H9 (cell line): ENCODE data around the gene OR2T35. TPM values are rescaled to one million over a fixed set of nuclear protein-coding genes. Genes with fewer than 3 reads are reported as not detected.

Experiments
- DNase-seq: peaks from one replicate; pipeline ENCODE4 v3.0.0-alpha.2; 2017
- H2AFZ ChIP-seq: one replicate; pipeline ENCODE4 v1.6.1; 2013; ENCODE audit warnings: mild to moderate bottlenecking, low read length, control low read depth, moderate library complexity
- H2AK5ac ChIP-seq: 2 replicates; pipeline ENCODE4 v1.6.1; 2013; ENCODE audit warnings: low read length, control low read depth, mixed read lengths; ENCODE audit not compliant: insufficient read length
- H2BK120ac ChIP-seq: one replicate; pipeline ENCODE4 v1.6.1; 2013; ENCODE audit warnings: low read depth, mild to moderate bottlenecking, low read length, control low read depth, inconsistent platforms; ENCODE audit not compliant: poor library complexity, severe bottlenecking
- H2BK12ac ChIP-seq: 2 replicates; pipeline ENCODE4 v1.6.1; 2013; ENCODE audit warnings: low read length, control low read depth, mixed read lengths, low read depth; ENCODE audit not compliant: insufficient read length
- H2BK15ac ChIP-seq: 2 replicates; pipeline ENCODE4 v1.6.1; 2013; ENCODE audit warnings: low read depth, low read length, control low read depth
- H2BK20ac ChIP-seq: one replicate; pipeline ENCODE4 v1.6.1; 2013; ENCODE audit warnings: low read depth, mild to moderate bottlenecking, low read length, control low read depth, inconsistent platforms; ENCODE audit not compliant: poor library complexity, severe bottlenecking
- H2BK5ac ChIP-seq: 2 replicates; pipeline ENCODE4 v1.6.1; 2013; ENCODE audit warnings: low read length, control low read depth, mixed read lengths; ENCODE audit not compliant: insufficient read length
- H3K14ac ChIP-seq: 2 replicates; pipeline ENCODE4 v1.6.1; 2013; ENCODE audit warnings: low read length, control low read depth; ENCODE audit not compliant: insufficient read depth
- H3K18ac ChIP-seq: 2 replicates; pipeline ENCODE4 v1.6.1; 2013; ENCODE audit warnings: low read depth, mild to moderate bottlenecking, mixed read lengths, low read length, control low read depth; ENCODE audit not compliant: insufficient read length
- H3K23ac ChIP-seq: 2 replicates; pipeline ENCODE4 v1.6.1; 2013; ENCODE audit warnings: low read length, control low read depth, mixed read lengths, low read depth; ENCODE audit not compliant: insufficient read length
- H3K23me2 ChIP-seq: 2 replicates; pipeline ENCODE4 v1.6.1; 2013; ENCODE audit warnings: low read depth, mild to moderate bottlenecking, mixed read lengths, low read length, control low read depth; ENCODE audit not compliant: insufficient read length, poor library complexity, severe bottlenecking
- H3K27ac ChIP-seq: 2 replicates; pipeline ENCODE4 v1.5.1; 2013; ENCODE audit warnings: low read length, control low read depth, mixed read lengths, low read depth; ENCODE audit not compliant: insufficient read length
- H3K27me3 ChIP-seq: 2 replicates; pipeline ENCODE4 v1.6.1; 2013; ENCODE audit warnings: low read length, control low read depth, inconsistent platforms; ENCODE audit not compliant: insufficient read depth
- H3K4ac ChIP-seq: 2 replicates; pipeline ENCODE4 v1.6.1; 2013; ENCODE audit warnings: low read depth, mild to moderate bottlenecking, control low read depth, inconsistent platforms, low read length, moderate library complexity
- H3K4me1 ChIP-seq: 2 replicates; pipeline ENCODE4 v1.6.1; 2013; ENCODE audit warnings: low read length, control low read depth, inconsistent platforms; ENCODE audit not compliant: insufficient read depth
- H3K4me2 ChIP-seq: 2 replicates; pipeline ENCODE4 v1.6.1; 2013; ENCODE audit warnings: low read length, control low read depth, mixed read lengths; ENCODE audit not compliant: insufficient read length, insufficient read depth
- H3K56ac ChIP-seq: 2 replicates; pipeline ENCODE4 v1.6.1; 2013; ENCODE audit warnings: low read depth, mild to moderate bottlenecking, mixed read lengths, low read length, control low read depth; ENCODE audit not compliant: insufficient read length
- H3K79me1 ChIP-seq: 2 replicates; pipeline ENCODE4 v1.6.1; 2013; ENCODE audit warnings: low read depth, mild to moderate bottlenecking, moderate library complexity, low read length, control low read depth, inconsistent platforms; ENCODE audit not compliant: insufficient read depth, poor library complexity, severe bottlenecking
- H3K79me2 ChIP-seq: 2 replicates; pipeline ENCODE4 v1.6.1; 2013; ENCODE audit warnings: low read length, control low read depth, inconsistent platforms; ENCODE audit not compliant: insufficient read depth
- H3K9ac ChIP-seq: 2 replicates; pipeline ENCODE4 v1.6.1; 2013; ENCODE audit warnings: low read length, control low read depth, mixed read lengths; ENCODE audit not compliant: insufficient read length; ENCODE audit errors: extremely low read depth
- H3K9me3 ChIP-seq: one replicate; pipeline ENCODE4 v1.6.1; 2013; ENCODE audit warnings: low read depth, low read length, inconsistent platforms; ENCODE audit not compliant: control insufficient read depth
- H3T11ph ChIP-seq: one replicate; pipeline ENCODE4 v1.6.1; 2013; ENCODE audit warnings: mild to moderate bottlenecking, low read length, control low read depth, inconsistent platforms
- H4K20me1 ChIP-seq: one replicate; pipeline ENCODE4 v1.6.1; 2013; ENCODE audit not compliant: control insufficient read depth, insufficient read length, insufficient read depth
- H4K5ac ChIP-seq: 2 replicates; pipeline ENCODE4 v1.6.1; 2013; ENCODE audit warnings: low read depth, mild to moderate bottlenecking, mixed read lengths, low read length, control low read depth; ENCODE audit not compliant: insufficient read length
- H4K8ac ChIP-seq: replicated peaks from 2 replicates; pipeline ENCODE4 v1.6.1; 2013; ENCODE audit warnings: low read length, control low read depth, mixed read lengths, low read depth; ENCODE audit not compliant: insufficient read length
- H4K91ac ChIP-seq: 2 replicates; pipeline ENCODE4 v1.6.1; 2013; ENCODE audit warnings: low read depth, mild to moderate bottlenecking, moderate library complexity, mixed read lengths, low read length, control low read depth; ENCODE audit not compliant: insufficient read length
- H3K27ac Mint-ChIP-seq, 3 experiments: 2 replicates in 2 of 3; 3 replicates in 1 of 3; pipeline ENCODE4 v1.8.0; 2020 to 2021; ENCODE audit warnings: mixed read lengths in 3 of 3, mild to moderate bottlenecking in 1 of 3, moderate library complexity in 1 of 3
- H3K27me3 Mint-ChIP-seq: 2 replicates; pipeline ENCODE4 v1.8.0; 2021; ENCODE audit warnings: low read depth, mild to moderate bottlenecking, moderate library complexity, mixed read lengths
- H3K36me3 Mint-ChIP-seq, 3 experiments: 2 replicates in 2 of 3; 3 replicates in 1 of 3; pipeline ENCODE4 v1.8.0; 2020 to 2021; ENCODE audit warnings: low read depth in 3 of 3, mixed read lengths in 3 of 3; ENCODE audit not compliant: insufficient read depth in 1 of 3
- H3K4me1 Mint-ChIP-seq, 2 experiments: 2 replicates each; pipeline ENCODE4 v1.8.0; 2020; ENCODE audit warnings: mixed read lengths in 2 of 2
- H3K4me3 Mint-ChIP-seq, 2 experiments: 2 replicates in 1 of 2; 3 replicates in 1 of 2; pipeline ENCODE4 v1.8.0; 2020 to 2021; ENCODE audit warnings: mild to moderate bottlenecking in 2 of 2, mixed read lengths in 2 of 2, moderate library complexity in 1 of 2
- H3K9me3 Mint-ChIP-seq, 2 experiments: 2 replicates in 1 of 2; 3 replicates in 1 of 2; pipeline ENCODE4 v1.8.0; 2020; ENCODE audit warnings: mild to moderate bottlenecking in 2 of 2, mixed read lengths in 2 of 2, moderate library complexity in 1 of 2
- WGBS: extraction: QIAGEN DNeasy Blood & Tissue Kit; methylation state at CpG from one replicate; pipeline ENCODE4 v1.1.7; 2013; ENCODE audit warnings: missing lambda C conversion rate, low lambda C conversion rate, mixed read lengths; ENCODE audit not compliant: insufficient read length; ENCODE audit errors: extremely low coverage; 5-methylcytosine and 5-hydroxymethylcytosine counted together
- total RNA-seq: library from RNA; stranded (reverse); gene quantifications from 2 replicates; pipeline ENCODE4 v1.2.1, GENCODE V29; 2021
- TF ChIP-seq, protein P1 (sequence below): fragments of 200-600 bp; sonication (generic); conservative IDR thresholded peaks from 3 replicates; pipeline ENCODE4 v1.8.0; 2021; ENCODE audit warnings: antibody characterized with exemption, mild to moderate bottlenecking

The OR2T35 gene
- total RNA-seq, 1 experiment from 2014 or later: not detected

DNA sequence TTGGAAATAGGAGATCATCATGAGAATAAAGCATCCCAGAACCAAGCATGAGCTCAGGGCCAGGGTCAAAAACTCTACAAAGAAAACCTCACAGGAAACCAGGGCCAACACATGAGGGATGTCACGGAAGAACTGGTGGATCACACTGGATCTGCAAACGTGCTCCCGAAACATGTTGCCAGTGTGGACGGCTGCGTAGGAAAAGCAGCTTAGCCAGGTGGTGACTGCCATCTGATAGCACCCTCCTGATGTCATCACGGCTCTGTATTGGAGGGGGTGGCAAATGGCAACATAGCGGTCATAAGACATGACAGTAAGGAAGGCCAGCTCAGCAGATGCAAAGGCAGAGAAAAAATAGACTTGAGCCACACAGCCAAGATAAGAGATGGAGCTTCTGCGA lies 36.6 kb upstream of the OR2T35 start:
- Histone ChIP-seq H2BK5ac (no peak overlapping the region), H4K20me1 (no peaks in the 10 kb centered on the region), H4K91ac (no peak overlapping the region), H2AK5ac (no peak overlapping the region), H2BK120ac (no peak overlapping the region), H4K5ac (no peak overlapping the region), H3K79me1 (no peaks in the 10 kb centered on the region), H2BK20ac (no peak overlapping the region), H3K4ac (no peak overlapping the region), H3K56ac (no peak overlapping the region), H3K4me1 (no peaks in the 10 kb centered on the region), H2AFZ (no peak overlapping the region), H3K23me2 (no peaks in the 10 kb centered on the region), H2BK15ac (no peak overlapping the region), H3K18ac (no peak overlapping the region), H3K9me3 (peaks cover 55% of the 10 kb centered on the region), H3K27ac (no peak overlapping the region), H3K23ac (no peak overlapping the region), H3K27me3 (no peaks in the 10 kb centered on the region), H2BK12ac (no peak overlapping the region), H3K4me2 (no peak overlapping the region), H3K9ac (no peak overlapping the region), H4K8ac (no peak overlapping the region), H3K14ac (no peak overlapping the region), H3T11ph (no peak overlapping the region), H3K79me2 (no peaks in the 10 kb centered on the region)
- no peak overlapping the region for H3K4me3 Mint-ChIP-seq
- H3K9me3 Mint-ChIP-seq: peaks cover 70 to 76% of the 10 kb centered on the region in 2 experiments
- no peaks in the 10 kb centered on the region for H3K27me3 Mint-ChIP-seq
- DNase-seq: no peak
- no peak overlapping the region; a peak in 1 of 7 replicates for H3K27ac Mint-ChIP-seq
- WGBS: no CpG with 5 or more reads among the region's 8 CpGs
- TF ChIP-seq, protein P1, sequence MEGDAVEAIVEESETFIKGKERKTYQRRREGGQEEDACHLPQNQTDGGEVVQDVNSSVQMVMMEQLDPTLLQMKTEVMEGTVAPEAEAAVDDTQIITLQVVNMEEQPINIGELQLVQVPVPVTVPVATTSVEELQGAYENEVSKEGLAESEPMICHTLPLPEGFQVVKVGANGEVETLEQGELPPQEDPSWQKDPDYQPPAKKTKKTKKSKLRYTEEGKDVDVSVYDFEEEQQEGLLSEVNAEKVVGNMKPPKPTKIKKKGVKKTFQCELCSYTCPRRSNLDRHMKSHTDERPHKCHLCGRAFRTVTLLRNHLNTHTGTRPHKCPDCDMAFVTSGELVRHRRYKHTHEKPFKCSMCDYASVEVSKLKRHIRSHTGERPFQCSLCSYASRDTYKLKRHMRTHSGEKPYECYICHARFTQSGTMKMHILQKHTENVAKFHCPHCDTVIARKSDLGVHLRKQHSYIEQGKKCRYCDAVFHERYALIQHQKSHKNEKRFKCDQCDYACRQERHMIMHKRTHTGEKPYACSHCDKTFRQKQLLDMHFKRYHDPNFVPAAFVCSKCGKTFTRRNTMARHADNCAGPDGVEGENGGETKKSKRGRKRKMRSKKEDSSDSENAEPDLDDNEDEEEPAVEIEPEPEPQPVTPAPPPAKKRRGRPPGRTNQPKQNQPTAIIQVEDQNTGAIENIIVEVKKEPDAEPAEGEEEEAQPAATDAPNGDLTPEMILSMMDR: no peak
- H3K36me3 Mint-ChIP-seq: peaks cover 2 to 13% (median 12%) of the 10 kb centered on the region in 3 experiments
- H3K4me1 Mint-ChIP-seq: no peaks in the 10 kb centered on the region
